HG03565 (cell line): Measurements from ENCODE around the gene MYBPH.

ENCODE experiments used
- ATAC-seq: cut with Tn5 transposase; IDR thresholded peaks from one replicate; pipeline ENCODE4 v1.9.1; 2021; ENCODE audit warnings: mild to moderate bottlenecking, moderate library complexity; ENCODE audit not compliant: unreplicated experiment

The MYBPH gene

GRCh38 chr1:203131548-203132200, 44.0 kb downstream of the MYBPH start:
- ATAC-seq, result no peak

DNA sequence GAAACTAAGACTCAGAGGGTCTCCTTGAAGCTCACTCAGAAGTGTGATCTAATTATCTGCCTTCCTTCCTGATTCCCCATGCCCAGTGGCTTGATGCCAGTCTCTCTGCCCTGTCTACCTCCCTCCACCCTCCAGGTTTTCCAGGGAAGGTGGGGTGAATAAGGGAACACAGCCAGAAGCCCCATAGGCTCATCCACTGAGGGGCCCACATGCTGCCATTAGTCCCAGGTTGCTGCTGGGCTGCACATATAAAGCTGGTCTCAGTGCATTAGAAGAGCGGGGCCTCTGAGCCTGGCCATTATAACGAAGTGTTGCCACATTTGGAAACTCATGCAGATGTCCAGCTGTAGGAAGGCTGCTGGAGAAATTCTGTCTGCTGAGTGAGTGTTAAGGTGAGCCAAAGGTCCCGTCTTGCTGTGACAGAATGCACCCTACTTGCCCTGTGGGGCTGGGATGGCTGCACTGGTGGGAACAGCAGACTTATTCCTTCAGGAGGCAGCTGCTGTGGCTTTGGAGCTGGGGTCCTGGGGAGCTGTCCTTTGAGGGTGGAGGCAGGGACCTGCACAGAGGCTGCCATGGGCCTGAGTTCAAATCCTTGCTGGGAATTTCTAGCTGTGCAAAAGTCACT, 45.2 kb downstream of the MYBPH start:
- ATAC-seq, result no peak

DNA sequence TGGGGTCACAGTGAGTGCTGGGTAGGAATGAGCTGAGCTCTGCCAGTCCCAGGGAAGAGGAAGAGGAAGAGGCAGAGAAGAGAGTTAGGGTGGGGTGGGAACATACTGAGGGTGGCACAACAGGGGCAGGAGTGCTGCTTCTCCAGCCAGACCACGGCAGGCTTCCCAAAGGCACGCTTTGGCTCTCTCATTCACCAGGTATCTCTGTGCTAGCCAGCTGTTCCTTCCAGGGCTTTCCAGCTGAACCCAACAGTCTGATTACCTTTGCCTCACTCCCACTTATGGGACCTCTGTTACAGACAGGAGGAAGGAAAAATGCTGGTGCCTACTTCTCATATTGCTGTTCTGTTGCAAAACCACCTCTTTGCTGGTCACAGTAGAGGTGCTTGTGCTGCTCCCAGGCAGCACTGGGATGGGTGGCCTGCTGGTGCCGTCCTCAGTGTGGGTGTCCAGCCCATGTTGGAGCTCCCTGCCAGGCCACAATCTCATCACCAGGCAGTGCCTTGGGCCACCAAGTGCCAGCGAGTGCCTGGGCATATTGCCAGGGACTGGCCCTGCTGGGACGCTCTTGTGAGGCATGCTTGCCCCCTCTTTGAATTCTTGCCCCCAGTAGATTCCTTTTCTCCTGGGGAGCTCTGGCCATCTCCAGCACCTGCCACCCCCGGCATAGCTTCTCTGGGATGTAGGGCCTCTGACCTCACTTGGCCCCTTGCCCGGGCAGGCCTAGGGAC, 46.0 kb downstream of the MYBPH start:
- no peak for ATAC-seq

- ATAC-seq, result no peak
These were observed 46.7 kb downstream of the MYBPH start for GRCh38 chr1:203128716-203129500.

DNA sequence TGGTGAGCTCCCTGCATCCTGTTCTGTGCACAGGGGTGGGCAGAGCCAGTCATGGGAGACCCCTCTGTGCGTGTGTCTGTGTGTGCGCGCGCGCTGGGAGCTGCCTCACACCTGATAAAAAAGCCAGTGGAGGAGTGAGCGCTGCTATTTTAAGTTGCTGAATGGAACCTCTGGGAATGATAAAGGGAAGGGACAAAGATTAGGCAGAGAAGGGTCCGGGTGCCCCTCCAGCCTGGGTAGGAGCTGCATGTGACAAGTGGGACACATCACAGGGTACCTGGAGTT, 47.3 kb downstream of the MYBPH start:
- ATAC-seq, result no peak

GRCh38 chr1:203127666-203128430, 47.8 kb downstream of the MYBPH start, which contains the start of gene ADORA1:
TSS of gene ADORA1 (plus strand) at chr1:203127726. CDS start at chr1:203128842, 1,116 bp downstream.
- no peak for ATAC-seq

DNA sequence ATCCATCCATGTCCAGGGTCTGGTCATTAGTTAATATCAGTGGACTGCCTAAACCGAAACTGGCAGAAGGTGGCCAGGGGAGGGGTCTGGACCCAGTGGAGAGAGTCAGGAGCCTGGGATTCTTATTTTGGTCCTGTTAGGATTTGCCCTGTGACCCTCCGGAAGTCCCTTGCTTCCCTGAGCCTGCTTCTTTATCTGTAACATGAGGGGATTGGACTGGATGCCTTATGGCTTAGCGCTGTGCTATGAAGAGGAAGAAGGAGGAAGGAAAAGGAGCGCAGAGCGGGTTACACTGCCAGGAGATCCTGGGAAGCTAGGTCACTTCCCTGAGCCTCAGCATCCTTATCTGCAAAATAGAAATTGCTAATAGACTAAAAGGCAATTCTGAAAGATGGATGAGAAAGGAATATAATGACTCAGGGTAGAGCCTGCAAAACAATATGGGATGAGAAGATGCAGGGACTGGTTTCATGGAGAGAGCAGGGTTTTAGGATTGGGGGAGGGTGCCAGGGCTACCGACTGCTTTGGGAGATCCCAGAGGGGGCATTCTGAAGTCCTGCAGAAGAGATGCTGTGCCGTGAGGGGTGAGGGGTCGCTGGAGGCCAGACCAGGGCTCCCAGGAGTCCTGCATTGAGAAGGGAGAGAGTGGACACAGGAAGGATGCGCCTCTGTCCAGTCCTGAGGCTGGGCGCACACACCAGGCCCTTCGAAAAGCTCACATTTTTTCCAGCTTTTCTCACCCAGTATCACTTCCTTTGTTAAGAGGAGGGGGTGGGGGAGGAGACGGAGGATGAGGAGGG, 48.6 kb downstream of the MYBPH start:
- no peak for ATAC-seq

DNA sequence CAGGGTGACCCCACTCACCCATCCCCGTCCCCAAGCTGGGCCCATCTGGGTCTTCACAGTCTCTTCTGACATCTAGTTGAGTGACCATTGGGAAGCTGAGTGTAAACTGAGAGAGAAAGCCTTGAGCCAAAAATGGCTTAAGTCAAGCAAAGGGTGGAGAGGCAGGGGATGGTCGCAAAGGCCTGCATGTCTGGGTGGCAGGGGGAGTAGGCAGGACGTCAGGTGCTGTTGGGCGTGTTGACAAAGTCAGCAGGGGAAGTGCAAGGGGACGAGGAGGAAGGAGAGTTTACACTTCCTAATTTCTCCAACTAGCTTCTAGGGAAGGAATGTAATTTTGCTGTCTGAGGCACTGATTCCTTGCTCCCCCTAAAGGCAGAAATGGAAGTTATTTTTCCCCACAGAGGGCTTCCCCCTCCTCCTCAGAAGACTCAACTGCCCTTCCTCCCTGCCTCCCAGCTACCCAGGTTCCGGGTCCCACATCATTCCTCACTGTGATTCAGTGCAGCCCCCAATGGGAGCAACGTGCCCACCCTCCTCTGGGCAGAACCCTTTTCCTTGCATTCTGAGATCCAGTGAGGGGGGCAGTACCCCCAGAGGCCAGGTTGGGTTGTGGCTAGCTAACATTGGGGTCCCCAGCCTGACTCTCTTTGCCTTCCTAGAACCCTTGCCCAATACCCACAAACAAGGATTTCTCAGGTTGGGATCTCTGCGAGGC, 49.3 kb downstream of the MYBPH start:
- no peak for ATAC-seq

- no peak for ATAC-seq
These were observed 50.9 kb downstream of the MYBPH start for GRCh38 chr1:203124546-203125317.

- ATAC-seq, result no peak
These were observed 51.6 kb downstream of the MYBPH start for GRCh38 chr1:203124011-203124410.

DNA sequence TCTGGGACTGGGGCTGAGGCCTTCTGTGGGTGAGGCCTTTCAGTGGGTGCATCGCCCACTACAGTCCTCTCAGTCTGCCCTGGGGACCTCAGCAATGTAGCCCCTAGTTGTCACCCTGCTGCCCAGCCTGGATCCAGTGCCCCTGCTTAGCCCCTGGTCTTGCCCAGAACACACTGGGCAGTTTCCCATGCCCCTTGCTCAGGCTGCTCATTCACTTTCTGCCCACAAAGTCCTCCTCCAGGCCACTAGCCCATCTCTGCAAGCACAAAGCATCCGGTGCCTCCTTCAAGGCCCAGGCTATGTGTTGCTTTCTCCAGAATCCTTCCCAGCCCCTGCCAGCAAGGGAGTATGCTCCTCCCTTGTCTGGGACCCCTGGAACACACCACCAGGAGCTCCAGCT, 53.5 kb downstream of the MYBPH start:
- ATAC-seq, result no peak

GRCh38 chr1:203121186-203122015, 54.2 kb downstream of the MYBPH start:
- ATAC-seq, result no peak

- no peak for ATAC-seq
These were observed 55.1 kb downstream of the MYBPH start for GRCh38 chr1:203120325-203121153.
